Fibroblast of skin of left biceps (primary cell): Measurements from ENCODE around the gene SELENBP1.
"Not testable (repeated sequence)": the region's sequence is repeated elsewhere in the genome, so short reads cannot be mapped to it uniquely, and the experiment has no call there.

Source experiments
- DNase-seq, 2 experiments: peaks; one replicate each; pipeline ENCODE4 v3.0.0-alpha.2; 2013; ENCODE audit warnings: low read depth in 2 of 2

The SELENBP1 gene

DNA sequence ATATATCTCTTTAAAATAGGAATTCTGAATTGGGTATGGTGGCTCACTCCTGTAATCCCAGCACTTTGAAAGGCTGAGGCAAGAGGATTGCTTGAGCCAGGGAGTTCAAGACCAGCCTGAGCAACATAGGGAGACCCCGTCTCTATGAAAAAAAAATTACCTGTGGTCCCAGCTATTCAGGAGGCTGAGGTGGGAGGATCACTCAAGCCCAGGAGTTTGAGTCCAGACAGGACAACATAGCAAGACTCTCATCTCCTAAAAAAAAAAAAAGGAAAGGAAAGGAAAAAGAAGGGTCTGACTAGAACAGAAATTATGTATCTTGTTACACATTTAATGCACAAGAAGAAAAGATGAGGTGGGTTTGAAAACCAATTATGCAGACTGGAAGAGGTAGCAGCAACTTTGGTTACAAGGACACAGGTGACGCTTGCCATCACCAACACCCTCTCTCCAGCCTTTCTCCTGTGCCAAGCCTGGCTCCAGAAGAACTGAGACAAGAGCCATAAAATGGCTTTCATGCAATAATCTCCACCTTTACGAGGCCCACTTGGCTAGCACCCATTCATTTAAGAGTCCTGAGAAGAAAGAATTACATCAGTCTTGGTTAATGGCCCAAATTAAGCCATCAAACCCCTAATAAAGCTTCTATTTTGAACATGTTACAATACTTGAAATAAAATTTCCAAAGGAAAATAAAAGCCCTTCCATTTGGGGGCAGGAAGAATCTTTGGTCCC lies 4.8 kb upstream of the SELENBP1 start:
- DNase-seq: no peak

DNA sequence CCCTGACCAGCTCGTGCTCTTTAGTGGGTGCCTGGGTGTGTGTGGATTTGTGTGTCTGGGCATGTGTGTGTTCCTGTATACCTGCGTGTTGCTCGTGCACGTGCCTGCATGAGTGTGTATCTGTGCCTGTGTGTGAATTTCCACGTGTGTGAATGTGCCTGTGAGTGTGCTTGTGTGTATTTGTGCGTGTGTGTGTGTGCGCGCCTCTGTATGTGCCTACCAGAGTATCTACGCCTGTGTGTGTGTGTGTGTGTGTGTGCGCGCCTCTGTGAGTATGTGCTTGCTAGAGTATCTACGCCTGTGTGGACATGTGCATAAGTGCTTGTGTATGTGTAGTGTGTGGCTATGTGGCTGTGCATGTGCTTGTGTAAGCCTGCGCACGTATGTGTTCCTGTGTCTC lies 691 bp upstream of the SELENBP1 start:
- no peak for DNase-seq

DNA sequence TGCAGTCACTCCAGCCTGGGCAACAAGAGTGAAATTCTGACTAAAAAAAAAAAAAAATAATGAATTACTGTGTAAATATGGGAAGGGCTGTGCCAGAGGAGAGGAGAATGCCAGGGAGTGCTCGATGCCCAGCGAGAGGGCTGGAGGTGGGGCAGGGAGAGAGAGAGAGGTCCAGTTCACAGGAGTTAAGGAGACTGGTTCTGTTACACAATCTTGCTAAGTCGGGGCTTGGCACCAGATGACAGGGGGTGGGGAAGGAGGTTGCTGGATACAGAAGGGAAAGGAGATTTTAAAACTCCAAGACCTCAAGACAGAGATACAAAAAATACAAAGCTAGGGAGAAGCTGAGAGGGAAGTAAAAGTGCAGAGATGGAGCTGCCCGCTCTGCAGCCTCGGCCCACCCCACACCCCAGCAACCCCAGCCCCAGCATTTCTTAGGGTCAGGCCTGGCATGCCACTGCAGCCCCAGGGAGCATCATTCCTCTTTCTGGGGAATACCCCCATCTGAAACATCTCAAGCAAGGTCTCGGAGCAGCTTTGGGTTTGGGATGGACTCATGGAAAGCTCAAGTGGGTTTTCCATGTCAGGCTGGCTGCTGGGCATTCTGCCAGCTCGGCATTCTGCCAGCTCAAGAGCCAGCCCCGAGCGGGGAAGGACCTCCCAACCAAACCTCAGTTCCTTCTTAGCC lies 991 bp downstream of the SELENBP1 start:
- no peak for DNase-seq

DNA sequence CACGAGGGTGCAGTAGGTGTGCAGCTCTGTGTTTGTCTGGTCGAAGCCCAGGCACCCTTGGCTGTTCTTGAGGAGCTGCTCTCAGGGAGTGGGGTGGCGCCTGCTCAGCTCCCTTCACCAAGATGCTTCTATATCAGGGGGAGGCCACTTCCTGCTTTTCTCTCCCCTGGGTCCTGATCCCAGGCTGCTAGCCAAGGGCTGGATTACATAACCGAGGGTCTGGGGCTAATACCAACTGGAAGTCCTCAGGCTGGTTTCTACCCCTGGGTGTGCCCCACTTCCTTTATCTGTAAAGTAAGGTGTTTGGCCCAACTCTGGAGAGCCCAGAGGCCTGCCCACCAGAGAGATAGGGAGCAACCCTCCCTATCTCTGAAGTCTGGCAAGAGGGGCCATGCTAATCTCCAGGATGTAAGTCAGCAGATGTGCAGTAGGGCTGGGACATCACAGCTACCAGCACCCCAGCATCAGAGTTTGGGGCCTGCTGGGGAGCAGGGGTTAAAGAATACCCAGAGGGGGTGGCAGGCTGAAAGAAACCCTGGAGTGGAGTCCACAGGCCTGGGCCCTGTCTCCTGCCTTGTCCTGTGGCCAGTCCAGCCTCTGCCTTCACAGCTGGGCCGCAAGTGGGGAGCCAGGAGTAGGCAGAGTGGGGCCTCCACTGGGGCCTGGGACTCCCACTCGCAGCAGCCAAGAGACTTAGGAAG lies 2.1 kb downstream of the SELENBP1 start:
- DNase-seq: no peak

DNA sequence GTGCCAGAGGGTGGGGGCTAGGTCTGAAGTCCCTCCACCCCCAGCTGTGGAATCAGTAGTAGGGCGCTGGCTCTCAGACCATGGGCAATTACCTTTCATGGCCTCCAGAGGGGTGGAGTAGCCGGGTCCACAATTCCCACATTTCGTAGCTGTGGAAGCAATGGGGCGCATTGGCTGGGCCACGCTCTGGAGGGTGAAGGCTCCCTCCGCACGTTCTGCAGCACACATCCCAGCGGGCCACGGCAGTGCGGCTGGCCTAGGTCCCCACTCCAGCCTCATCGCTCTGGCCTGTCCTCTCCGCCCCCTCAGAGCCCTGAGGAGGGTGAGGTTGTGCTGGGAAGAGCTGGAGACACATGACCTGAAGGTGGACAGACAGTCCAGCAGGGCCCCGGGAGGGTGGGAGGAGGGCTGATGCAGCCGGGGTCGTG lies 2.9 kb downstream of the SELENBP1 start:
- no peak for DNase-seq

DNA sequence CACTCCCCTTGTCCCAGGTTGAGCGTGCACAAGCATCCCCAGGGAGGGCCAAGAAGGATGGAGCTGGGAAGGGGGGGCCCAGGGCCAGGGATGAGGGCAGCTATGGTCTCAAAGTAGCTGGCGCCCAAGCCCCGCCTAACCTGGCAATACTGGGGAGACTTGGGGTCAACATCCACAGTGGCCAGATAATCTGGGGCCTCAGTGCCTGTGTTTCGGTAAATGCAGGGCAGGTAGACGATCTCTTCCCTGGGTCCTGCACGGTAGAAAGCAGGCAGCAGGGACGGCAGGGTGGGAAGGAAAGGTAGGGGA lies 3.2 kb downstream of the SELENBP1 start:
- no peak for DNase-seq

DNA sequence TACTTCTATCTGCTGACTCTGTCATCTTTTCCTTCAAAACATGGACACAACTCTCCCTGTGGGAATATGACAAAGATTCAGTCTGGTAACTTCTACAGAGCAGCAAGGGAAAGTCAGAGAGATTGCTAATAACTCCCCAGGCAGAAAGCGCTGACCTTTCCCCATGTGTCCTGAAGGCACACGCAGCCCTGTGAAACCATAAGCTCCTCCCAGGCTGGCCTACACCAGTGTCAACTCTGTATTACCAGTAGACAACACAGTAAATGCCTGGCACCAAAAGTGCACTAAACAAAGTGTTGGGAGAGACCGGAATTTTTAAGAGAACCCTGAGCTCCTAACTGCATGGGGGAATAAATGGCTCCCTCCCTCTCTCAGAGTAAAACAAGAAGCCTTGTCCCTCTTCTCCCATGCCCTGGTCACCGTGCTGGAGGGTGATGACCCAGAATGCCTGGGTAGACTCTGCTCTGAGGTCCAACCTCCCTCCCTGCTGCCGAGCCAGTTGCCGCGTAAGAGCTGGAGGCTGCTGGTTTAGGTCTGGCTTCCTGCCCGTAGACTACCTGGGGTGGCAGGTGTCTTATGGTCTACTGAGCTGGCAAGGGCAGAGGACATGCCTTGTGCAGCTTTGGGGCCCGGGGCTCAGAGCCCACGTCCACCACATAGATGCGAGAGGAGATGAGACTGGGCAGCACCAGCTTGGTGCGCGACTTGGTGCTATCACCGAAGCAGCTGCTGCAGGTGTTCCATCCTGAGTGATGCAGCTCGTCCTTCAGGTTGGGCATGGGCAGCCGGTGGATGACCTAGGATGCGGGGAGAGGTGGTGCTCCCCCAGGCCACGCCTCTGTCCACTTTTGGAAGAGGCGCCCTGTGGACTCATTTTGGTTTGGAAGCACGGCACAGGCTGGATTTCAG lies 3.9 kb downstream of the SELENBP1 start:
- DNase-seq: no peak

DNA sequence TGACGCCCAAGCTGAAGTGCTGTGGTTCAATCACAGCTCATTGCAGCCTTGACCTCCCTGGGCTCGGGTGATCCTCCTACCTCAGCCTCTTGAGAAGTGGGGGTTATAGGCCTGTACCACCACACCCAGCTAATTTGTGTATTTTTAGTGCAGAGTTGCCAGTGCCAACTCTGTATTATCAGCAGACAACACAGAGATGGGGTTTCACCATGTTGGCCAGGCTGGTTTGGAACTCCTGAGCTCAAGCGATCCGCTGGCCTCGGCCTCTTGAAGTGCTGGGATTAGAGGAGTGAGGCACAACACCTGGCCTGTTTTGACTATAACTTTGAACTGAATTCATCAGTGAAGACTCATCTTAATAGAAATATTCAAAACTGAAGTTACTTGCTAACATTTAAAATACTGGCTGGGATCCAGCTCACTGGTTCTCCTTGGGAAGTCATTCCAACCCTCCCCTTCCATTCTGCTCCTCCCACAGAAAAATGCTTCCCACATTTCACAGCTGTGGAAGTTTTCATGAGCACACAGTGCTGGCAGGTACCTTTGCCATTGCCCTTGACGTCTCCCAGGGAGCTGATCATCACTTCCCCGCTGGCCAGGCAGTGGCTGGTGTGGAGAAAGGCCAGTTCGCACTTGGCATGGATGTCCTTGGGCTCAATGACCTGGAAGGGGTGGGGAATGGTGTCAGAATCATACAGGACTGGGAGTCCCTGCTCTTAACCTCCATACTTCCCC lies 4.7 kb downstream of the SELENBP1 start:
- DNase-seq: no peak

DNA sequence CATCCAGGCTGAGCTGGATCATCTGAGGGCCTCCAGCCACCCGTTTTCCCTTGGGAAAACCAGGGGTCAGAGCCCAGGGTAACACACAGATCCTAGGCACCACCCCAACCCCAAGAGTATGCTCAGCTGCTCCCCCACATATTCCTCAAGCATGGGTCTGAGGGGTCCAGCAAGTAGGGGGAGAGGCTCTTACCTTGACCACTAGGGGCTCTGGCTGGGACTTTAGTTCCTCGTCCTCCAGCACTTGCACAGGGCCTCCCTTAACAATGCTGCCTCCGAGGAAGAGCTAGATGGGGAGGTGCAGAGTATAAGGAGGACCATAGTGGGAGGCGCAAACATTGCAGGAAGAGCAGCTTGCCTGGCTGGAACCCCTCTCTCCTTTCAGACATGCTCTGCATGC lies 7.5 kb downstream of the SELENBP1 start:
- no peak for DNase-seq

DNA sequence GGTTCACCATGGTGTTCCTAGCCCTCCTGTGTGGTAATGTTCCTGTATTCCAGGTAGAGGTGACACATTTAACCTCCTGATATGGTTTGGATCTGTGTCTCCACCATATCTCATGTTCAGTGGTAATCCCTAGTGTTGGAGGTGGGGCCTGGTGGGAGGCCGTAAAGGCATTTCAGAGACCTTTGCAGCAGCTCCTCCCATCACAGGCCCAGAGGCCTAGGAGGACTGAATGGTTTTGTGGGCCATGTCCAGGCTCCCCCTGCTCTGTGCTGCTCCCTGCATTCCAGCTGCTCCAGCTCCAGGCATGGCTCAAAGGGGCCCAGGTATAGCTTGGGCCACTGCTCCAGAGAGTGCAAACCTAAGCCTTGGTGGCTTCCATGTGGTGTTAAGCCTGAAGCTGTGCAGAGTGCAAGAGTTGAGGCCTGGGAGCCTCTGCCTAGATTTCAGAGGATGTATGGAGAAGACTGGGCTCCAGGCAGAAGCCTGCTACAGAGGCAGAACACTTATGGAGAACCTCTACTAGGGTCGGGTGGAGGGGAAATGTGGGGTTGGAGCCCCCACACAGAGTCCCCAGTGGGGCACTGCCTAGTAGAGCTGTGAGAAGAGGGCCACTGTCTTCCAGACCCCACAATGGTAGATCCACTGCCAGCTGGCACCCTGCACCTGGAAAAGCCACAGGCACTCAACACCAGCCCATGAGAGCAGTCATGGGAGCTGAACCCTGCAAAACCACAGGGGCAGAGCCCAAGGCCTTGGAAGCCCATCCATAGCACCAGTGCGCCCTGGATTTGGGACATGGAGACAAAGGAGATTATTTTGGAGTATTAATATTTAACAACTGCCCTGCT lies 10.0 kb downstream of the SELENBP1 start:
- DNase-seq: no peak

DNA sequence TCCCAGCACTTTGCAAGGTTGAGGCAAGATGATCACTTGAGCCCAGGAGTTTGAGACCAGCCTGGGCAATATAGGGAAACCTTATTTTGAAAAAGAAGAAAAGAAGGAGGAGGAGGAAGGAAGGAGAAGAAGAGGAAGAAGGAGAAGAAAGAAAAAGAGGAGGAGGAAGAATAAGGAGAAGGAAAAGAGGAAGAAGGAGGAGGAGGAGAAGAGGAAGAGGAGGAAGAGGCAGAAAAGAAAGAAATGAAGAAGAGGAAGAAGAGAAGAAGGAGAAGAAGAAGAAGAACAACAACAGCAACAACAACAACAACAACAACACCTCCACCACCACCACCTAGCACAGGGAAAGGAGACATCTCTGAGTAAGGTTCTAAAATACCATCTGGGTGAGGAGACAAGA lies 10.6 kb downstream of the SELENBP1 start:
- no peak for DNase-seq

DNA sequence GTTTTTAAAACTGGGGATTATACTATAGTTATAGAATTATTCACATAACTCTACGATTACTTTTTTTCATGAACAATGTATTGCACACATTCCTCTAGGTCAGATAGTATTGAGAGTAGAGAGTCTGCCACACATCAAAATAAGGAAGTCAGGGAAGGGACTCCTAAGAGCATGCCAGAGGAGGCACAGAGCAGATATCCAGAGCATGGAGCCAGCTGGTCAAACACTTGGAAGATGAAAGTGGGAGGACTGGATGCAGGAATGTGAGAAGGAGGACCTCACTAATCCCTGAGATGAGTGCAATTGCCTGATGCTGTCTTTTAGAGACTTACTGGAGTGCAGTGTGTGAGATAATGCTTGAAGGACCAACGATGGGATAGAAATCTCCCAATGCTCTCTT lies 15.8 kb downstream of the SELENBP1 start:
- no peak for DNase-seq

DNA sequence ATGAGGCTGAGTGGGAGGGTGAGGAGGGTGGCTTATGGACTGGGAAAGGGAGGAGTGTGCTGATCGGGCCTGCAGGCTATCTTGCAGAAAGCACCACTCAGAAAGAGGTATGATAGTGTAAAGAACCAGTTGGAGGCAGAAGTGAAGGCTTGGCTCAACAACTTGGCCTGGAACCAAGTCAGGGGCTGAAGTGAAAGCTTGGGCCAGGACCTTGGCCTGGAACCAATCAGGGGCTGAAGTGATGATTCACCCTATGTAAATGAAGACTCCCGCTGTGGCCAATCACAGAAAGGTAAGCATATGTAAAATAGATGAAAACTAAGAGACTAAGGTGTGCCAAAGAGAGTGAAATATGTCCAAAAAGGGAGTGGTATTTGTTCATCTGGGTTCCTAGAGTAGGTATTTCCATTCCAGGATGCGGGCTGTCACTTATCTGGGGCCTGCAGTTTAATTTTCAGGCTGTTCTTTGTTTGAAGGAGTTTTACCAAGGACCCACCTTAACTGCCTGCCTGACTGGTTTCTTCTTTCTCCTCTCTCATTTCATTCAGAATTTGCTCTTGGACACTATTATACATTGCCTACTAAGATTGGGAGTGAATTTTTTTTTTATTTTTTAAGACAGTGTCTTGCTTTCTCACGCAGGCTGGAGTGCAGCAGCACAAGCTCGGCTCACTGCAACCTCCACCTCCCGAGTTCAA lies 20.3 kb downstream of the SELENBP1 start:
- DNase-seq: no peak

DNA sequence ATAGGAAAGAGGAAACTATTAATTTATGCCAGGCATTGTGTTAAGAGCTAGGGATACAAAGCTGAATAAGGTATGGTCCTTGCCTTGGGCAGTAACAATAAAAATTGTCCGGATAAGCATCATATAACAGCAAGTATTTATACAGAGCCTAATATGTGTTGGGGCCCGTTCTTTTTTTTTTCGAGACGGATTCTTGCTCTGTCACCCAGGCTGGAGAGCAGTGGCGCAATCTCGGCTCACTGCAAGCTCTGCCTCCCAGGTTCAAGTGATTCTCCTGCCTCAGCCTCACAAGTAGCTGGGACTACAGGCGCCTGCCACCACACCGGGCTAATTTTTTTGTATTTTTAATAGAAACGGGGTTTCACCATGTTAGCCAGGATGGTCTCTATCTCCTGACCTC lies 22.2 kb downstream of the SELENBP1 start:
- DNase-seq: not testable (repeated sequence)

DNA sequence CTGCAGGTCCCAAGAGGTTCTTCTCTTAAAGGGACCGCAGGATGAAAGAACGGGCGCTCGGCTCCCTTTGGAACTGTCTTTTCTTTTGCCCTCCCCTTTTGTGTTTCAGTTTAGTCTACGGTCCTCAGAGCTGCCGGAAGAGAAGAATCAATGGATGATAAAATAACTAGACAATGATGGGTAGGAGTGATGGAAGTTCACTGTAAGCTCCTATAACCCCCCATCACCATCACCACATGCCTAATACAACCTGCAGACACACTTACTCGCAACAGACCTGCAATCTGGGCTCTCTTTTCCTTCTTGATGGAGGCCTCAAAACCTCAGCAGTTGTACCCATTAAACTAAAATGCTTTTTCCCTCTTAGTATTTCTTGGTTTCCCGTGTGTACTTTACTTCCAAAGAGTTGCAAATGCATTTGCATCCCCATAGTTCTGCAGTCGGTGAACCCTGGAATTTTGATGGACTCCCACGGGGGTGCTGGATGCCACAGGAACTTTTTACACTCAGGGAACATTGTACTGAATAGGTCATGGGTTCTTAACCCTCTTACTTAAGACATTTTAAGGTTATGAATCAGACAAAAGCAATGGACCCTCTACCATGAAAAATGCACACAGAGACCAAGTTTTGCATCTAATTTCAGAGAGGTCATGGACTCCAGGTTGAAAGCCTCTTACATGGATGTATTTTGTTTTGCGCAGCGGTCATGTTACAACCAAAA lies 24.8 kb downstream of the SELENBP1 start:
- no peak for DNase-seq

DNA sequence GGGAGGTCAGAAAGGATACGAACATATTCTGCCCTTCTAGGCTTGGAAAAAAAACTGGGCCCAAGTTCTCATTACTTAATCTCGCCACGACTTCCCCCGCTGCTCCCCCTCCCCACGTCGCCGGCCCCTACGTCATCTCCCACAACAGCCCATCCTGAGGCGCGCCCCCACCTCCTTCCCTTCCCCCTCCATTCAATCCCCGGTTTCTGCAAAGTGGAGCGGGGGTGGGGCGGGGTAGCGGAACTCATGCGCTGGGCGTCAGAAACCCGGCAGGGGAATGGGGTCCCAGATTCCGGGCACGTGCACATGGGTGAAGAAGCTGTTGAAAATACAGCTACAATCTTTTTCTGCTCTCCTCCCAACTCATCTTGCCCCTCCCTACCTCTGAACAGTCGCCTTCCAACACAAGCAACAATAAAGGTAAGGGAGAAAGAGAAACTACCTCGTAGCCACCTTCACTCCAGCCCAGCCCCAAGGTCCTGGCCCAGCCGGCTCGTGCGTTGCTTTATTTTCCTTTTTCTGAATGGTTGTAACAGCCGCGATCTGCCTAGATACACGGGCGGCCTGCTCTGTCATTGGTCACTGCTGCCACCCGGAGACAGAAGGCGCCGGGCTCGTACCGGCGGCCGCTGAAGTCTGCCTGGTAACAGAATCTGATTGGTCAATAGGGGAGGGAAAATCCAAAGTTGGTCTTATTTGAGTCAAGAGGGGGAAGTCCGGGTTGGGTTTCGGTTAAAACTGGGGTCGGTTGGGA lies 25.6 kb downstream of the SELENBP1 start, which contains the start of gene RFX5:
Gene RFX5, minus strand, starts transcription at position 484 of the 754 bp plus-strand sequence. CDS start 932 bp downstream, outside the sequence.
- peak; percentile 92 for DNase-seq

DNA sequence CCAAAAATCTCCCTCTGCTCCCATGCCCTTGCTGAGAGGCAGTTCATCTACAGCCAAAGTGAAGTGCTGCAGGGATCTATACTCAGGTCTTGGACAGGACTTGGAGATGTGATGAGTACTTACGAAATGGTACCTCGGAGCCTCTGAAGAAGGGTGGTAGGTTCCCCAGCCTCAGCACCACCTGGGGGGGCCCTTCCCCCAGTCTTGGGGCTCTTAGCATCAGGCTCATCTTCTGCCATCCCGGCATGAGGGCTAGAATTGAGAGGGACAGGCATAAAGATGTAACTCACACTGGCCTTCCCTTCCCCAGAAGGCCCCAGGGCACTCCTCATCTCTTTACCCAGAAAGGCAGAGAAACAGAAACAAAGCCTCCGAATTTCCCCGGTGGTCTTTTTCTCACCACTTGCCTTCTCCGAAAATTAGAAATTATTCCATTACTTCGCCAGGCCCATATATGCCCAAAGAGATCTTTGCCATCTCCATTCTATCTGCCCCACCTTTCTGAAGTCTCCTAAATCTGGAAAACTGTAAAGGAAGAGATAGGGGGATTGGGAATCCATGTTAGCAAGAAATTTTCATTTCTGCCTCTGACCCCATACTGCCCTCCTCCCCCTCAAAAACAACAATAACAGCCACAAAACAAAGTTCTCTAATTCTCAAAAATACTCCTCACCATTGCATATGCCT lies 26.3 kb downstream of the SELENBP1 start:
- DNase-seq: no peak

DNA sequence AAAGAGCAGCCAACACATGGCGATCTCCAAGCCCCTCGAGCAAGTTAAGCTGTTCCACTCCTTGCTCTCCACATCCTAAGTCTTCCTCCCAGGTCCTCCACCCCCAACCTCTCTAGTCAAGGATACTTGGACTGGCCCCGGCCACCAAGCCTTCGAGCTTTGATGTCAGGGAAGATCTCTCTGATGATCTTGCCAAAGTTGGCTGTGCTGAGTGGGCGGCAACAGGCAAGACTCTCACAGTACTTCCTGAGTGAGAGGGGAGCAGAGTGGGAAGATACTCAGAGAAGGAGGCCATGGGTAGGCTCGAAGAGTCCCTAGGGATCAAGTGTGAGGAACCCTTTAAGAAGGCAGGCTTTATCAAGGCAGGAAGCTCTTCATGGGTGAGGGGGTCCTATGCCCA lies 28.2 kb downstream of the SELENBP1 start:
- DNase-seq: no peak
